HG03460 (cell line): ENCODE data around the gene MRPL33.
"Not testable (repeated sequence)": the region's sequence is repeated elsewhere in the genome, so short reads cannot be mapped to it uniquely, and the experiment has no call there.

Experiments used
- ATAC-seq: cut with Tn5 transposase; IDR thresholded peaks from one replicate; pipeline ENCODE4 v1.9.1; 2021; ENCODE audit not compliant: unreplicated experiment

Gene MRPL33

GRCh38 chr2:27739058-27739373 lies 32.5 kb upstream of the MRPL33 start:
- no peak for ATAC-seq

GRCh38 chr2:27741673-27742072 lies 29.8 kb upstream of the MRPL33 start:
- ATAC-seq = no peak

DNA sequence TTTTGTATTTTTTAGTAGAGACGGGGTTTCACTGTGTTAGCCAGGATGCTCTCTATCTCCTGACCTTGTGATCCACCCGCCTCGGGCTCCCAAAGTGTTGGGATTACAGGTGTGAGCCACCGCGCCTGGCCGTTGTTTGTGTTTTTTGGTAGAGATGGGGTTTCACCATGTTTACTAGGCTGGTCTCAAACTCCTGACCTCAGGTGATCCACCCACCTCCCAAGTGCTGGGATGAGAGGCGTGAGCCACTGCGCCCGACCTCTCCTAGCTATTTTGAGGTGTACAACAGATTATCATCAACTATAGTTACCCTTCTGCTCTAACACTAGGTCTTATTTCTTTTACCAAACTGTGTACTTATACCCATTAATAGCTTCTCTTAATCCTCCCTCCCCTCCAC lies 28.9 kb upstream of the MRPL33 start:
- ATAC-seq = no peak

- ATAC-seq = not testable (repeated sequence)
Observed at GRCh38 chr2:27745494-27745893, 26.0 kb upstream of the MRPL33 start.

GRCh38 chr2:27746325-27746724 lies 25.2 kb upstream of the MRPL33 start:
- ATAC-seq = no peak

DNA sequence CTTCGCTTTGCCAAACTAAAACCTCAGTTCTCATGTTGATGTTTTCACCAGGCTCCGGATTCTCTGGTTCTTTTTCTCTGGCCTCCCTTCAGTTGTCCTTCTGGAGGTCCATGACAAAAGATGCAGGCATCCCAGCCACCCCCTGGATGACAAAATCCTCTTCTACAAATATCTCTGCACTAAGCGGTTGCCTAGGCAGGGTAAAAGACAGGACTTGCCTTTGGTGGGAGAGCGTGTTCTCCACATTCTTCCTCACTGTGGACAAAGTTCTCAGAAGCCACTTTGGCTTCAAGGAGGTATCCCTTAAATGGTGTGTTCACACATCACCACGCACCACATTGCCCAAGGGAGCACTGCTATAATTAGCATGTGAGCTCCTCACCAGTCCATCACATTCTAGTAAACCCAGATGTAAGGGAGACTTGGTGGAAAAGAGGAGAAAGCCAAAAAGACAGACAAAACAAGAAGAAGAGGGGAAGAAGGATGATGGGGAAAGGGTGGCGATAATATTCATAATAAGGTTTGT lies 23.6 kb upstream of the MRPL33 start:
- ATAC-seq = no peak

- ATAC-seq = not testable (repeated sequence)
Observed at GRCh38 chr2:27748803-27749554, 22.5 kb upstream of the MRPL33 start.

DNA sequence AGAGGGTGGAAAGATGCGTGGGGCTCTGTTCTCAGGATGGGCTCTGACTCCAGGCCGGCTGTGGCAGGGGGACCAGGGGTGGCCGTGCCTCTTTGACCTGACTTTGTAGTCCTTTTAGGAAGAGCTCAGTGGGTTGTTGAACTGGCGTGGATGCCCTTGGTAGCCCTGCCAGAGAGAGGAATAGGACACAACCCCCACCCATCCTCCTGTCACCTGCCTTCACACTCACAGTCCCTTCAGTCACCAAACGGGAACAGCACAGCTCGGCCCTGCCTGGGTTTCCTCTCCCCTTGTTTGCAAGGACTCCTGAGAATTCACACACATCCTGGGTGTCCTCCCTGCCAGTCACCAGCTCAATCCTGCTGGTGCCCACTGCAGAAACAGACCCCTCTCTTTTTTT lies 20.1 kb upstream of the MRPL33 start:
- no peak for ATAC-seq

GRCh38 chr2:27752551-27753237 lies 18.8 kb upstream of the MRPL33 start:
- no peak for ATAC-seq

DNA sequence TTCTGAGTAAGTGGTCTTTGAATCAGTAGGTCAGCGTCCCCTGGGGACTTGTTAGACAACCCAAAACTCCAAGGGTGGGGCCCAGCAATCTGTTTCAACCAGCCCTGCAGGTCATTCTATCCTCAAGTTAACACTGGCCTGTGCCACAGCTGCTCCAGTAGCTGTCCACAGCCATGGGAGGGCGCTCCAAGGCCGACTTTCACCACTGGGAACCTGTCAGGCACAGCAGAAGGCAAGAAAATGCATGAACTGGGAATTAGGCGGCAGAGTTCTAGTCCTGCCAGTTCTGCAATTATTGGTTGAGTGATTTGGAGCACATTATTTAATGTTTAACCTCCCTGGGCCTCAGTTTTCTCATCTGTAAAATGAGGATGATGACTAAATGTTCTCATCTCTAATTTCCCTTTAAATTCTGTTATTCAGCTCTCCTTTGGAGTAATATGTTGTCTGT lies 17.4 kb upstream of the MRPL33 start:
- no peak for ATAC-seq

DNA sequence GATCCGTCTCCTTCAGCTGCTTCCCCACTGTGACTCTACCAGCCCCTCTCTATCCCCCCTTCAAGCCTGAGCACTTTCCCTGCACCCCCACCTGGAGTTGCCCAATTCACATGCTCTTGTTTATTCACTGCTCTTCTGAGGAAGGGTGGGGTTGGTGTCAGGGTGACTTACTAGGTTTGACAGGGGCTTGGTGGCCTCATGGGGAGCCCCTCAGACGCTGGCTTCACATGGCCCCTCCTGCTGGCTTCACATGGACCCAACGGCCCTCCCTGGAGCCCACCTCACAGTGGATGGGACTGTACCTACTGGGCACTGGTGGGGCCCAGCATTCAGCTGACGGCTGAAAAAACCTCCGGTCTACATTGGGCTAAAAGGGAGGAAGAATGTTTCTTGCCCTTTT lies 16.7 kb upstream of the MRPL33 start:
- no peak for ATAC-seq

GRCh38 chr2:27756091-27756490 lies 15.4 kb upstream of the MRPL33 start:
- no peak for ATAC-seq

- no peak for ATAC-seq
Observed at GRCh38 chr2:27756544-27757498, 14.7 kb upstream of the MRPL33 start.

DNA sequence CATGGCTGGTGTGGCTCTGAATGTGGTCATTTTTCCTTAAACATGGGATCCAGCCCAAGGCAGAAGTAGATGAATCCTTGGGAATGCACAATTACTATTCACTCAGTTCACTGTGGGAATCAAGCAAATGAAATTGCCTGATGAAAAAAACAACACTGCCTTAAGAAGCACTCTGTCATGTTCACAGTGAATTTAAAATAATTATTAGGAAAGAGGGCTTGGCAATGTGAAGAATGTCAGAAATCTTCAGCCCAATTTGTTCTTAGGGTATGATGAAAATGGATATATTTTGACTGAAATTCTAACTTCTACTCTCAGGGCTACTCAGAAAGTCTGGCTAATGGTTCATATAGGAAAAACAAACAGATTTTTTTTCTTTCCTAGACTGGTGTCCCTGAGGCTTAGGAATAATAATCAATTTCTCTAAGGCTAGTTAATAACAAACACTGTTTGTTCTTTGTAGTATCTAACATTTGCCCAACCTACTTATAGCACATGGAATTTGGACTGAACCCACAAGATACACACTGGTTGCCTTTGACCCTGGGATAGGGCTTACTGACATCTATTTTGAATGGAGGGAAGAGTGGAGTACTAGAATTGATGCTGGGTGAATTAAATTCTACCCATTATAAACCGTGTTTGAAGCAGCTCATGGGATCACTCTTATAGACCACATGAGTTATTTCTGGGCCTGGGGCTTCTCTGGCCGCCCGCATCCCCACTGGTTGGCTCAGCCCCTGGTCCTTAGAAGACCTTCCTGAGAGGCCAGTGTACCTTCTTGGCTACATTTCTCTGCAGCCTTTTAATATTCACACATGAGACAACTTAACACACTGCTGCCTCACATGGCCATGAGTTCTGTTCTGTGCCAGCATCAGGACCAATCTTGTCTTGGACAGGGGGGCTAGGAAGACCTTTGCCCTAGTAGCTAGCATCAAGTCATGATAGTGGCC lies 8.3 kb upstream of the MRPL33 start:
- no peak for ATAC-seq

DNA sequence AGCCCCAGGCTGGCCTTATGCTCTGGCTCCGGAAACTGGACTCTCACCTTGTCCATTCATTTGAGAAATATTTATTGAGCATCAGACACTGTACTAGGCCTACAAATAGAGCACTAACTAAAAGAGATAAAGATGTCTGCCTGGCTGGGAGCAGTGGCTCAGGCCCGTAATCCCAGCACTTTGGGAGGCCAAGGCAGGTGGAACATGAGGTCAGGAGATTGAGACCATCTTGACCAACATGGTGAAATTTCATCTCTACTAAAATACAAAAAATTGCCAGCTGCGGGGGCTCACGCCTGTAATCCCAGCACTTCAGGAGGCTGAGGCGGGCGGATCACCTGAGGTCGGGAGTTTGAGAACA lies 7.6 kb upstream of the MRPL33 start:
- no peak for ATAC-seq

GRCh38 chr2:27764526-27764925 lies 7.0 kb upstream of the MRPL33 start:
- not testable (repeated sequence) for ATAC-seq

GRCh38 chr2:27765621-27766286 lies 5.8 kb upstream of the MRPL33 start:
- no peak for ATAC-seq

GRCh38 chr2:27766287-27766661 lies 5.2 kb upstream of the MRPL33 start:
- ATAC-seq = no peak

DNA sequence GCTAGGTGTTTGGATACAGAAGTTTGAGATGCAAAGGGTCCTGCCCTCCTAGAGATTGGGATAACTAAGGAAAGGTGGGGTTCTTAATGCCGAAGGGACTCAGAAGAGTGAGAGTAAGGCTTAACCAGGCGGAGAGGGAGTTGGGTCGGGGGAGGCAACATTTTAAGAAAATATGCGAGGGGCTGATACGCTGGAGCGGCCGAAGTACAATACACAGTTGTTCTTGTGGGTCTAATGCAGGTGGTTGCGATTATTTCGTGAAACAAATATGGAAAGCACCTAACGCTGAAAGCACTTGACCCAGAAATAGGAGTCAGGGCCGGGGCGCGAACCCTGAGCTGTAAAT lies 344 bp upstream of the MRPL33 start:
- ATAC-seq = peak; percentile 8

- ATAC-seq = no peak
Observed at GRCh38 chr2:27772804-27773203, 1.3 kb downstream of the MRPL33 start.
